HepG2 (cell line): Measurements from ENCODE around the gene PHOSPHO2. TPM values are rescaled to one million over a fixed set of nuclear protein-coding genes. Genes with fewer than 3 reads are reported as not detected.
A peak's percentile ranks its signal among the peaks of the same experiment; 100 is the strongest.

Source experiments
- ATF7-NPFF ChIP-seq: sonication (generic); formaldehyde crosslinking; IDR thresholded peaks from 2 replicates; pipeline ENCODE4 v1.8.1; 2023; ENCODE audit warnings: mild to moderate bottlenecking, low read depth, missing genetic modification reagents, moderate library complexity
- DMTF1 ChIP-seq: sonication (generic); formaldehyde crosslinking; IDR thresholded peaks from 2 replicates; pipeline ENCODE4 v1.4.0; 2020; ENCODE audit warnings: mild to moderate bottlenecking, missing genetic modification reagents
- MXI1 ChIP-seq: IDR thresholded peaks from 3 replicates; pipeline ENCODE4 v1.6.1; 2012; ENCODE audit warnings: low read depth, low read length, inconsistent platforms, borderline replicate concordance
- NR2F1 ChIP-seq, 2 experiments: fragments of 450-650 bp in 1 of 2; formaldehyde crosslinking in 1 of 2; IDR thresholded peaks; 2 replicates each; pipeline versions ENCODE4 v1.5.0 to v1.6.1; 2016 to 2020; ENCODE audit warnings: mild to moderate bottlenecking in 1 of 2, missing compliant biosample characterization in 1 of 2, missing genetic modification reagents in 1 of 2, moderate library complexity in 1 of 2
- POLR2AphosphoS2 ChIP-seq: IDR thresholded peaks from 2 replicates; pipeline ENCODE4 v1.6.1; 2011; ENCODE audit warnings: low read depth, low read length, improper control_type of control experiment
- SMARCC2 ChIP-seq: fragments of 450-650 bp; IDR thresholded peaks from 2 replicates; pipeline ENCODE4 v1.6.1; 2017; ENCODE audit warnings: antibody characterized with exemption, mild to moderate bottlenecking
- SRY ChIP-seq: sonication (generic); formaldehyde crosslinking; IDR thresholded peaks from 2 replicates; pipeline ENCODE4 v1.8.0; 2022; ENCODE audit warnings: mild to moderate bottlenecking, missing genetic modification reagents
- ZFP82 ChIP-seq: sonication (generic); formaldehyde crosslinking; IDR thresholded peaks from 2 replicates; pipeline ENCODE4 v1.5.1; 2020; ENCODE audit warnings: mild to moderate bottlenecking, missing genetic modification reagents, borderline replicate concordance
- ZNF124 ChIP-seq: sonication (generic); formaldehyde crosslinking; IDR thresholded peaks from 2 replicates; pipeline ENCODE4 v1.4.0; 2020; ENCODE audit warnings: missing genetic modification reagents
- ZNF256 ChIP-seq: sonication (generic); formaldehyde crosslinking; conservative IDR thresholded peaks from 2 replicates; pipeline ENCODE4 v1.4.0; 2020; ENCODE audit warnings: missing genetic modification reagents
- ZNF770 ChIP-seq: sonication (generic); formaldehyde crosslinking; IDR thresholded peaks from 2 replicates; pipeline ENCODE4 v1.5.0; 2020; ENCODE audit warnings: mild to moderate bottlenecking, missing genetic modification reagents
- ZXDC ChIP-seq: sonication (generic); formaldehyde crosslinking; IDR thresholded peaks from 2 replicates; pipeline ENCODE4 v1.5.0; 2020; ENCODE audit warnings: mild to moderate bottlenecking, missing genetic modification reagents
- polyA plus RNA-seq, 8 experiments: library from polyadenylated mRNA; depleted of rRNA in 3 of 8; stranded (reverse) in 7 of 8; unstranded in 1 of 8; fragments of >200 nt; fragmentation: Illumina TruSeq in 4 of 8; extraction: Trizol in 4 of 8; gene quantifications; 2 replicates each; pipeline versions ENCODE4 v1.2.1 to v1.2.3, GENCODE V29; 2011 to 2016; ENCODE audit warnings: low read depth in 4 of 8, missing spikeins in 1 of 8, mixed read lengths in 1 of 8; ENCODE audit not compliant: insufficient read depth in 1 of 8
- total RNA-seq, 5 experiments: library from RNA; depleted of rRNA; stranded (reverse); fragments of >200 nt; fragmentation: Illumina TruSeq; extraction: Trizol; gene quantifications; 2 replicates each; pipeline ENCODE4 v1.2.3, GENCODE V29; 2016; ENCODE audit warnings: low read depth in 1 of 5

Gene PHOSPHO2
- total and polyA plus RNA-seq, 2 of the 13 experiments (the other 11 are each of a cell fraction or from before 2014, with no cell fraction given), result 6.1 to 11.4 TPM

- TF ChIP-seq ZXDC (peak; percentile 26; the same call in 1 of the 2 replicates), ZFP82 (CRISPR knock-in tag) (no peak), ZNF256 (no peak), POLR2AphosphoS2 (no peak), NR2F1 (CRISPR knock-in tag; IDR thresholded peaks at IDR 0.05) (no peak), SRY (CRISPR knock-in tag) (0 out of 2 replicates have a peak, but pooled peaks have one; percentile 2), SMARCC2 (no peak), ZNF770 (CRISPR knock-in tag) (no peak), ATF7-NPFF (CRISPR knock-in tag) (no peak), DMTF1 (no peak), MXI1 (peak; percentile 14; the same call in 1 of the 3 replicates), ZNF124 (CRISPR knock-in tag) (no peak)
These were observed 40.0 kb downstream of the PHOSPHO2 start (continued) for GRCh38 chr2:169734169-169734847.
